SHP77 treated with DMSO at 0.1 percent for 48 hours (cell line): ENCODE results near the gene ST7.

Experiments used
- DNase-seq: peaks from one replicate; lab custom pipeline; 2025; lab: John Stamatoyannopoulos, UW

Gene ST7

DNA sequence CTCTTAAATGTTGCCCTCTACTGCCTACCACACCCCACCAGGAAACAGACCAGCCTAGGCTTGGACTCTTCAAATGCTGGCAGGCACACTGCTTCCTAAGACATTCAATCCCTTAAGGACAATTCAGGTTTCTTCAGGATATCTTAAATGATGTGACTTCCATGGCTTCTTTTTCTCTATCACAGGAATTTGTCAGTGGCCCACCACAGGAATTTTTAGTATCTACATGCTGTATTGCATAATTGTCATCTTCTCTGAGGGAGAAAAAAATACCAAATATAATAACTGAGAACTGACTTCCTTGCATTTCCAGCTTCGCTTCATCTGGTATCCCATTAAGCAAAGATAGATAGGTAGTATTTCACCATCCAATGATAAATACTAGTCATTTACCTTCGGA is 240.3 kb downstream of the ST7 start:
- DNase-seq, result no peak

DNA sequence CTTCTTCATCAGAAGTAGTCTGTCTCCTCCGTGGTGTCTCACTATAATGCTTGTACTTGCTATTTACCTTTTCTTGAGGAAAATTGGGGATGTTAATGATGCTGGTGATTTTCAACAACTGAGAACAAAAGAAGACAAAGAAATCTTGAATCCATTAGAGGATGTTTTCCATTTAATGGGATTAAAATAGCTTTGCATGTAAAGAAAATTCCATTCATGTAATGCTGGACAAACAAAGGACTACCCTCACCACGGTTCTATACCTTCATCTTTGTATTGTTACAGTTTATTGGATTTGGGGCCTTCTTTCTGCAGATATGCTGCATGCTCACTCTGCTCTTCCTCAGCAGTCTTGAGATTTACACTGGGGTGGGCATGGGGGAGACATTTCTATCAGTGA is 241.1 kb downstream of the ST7 start:
- DNase-seq, result no peak

DNA sequence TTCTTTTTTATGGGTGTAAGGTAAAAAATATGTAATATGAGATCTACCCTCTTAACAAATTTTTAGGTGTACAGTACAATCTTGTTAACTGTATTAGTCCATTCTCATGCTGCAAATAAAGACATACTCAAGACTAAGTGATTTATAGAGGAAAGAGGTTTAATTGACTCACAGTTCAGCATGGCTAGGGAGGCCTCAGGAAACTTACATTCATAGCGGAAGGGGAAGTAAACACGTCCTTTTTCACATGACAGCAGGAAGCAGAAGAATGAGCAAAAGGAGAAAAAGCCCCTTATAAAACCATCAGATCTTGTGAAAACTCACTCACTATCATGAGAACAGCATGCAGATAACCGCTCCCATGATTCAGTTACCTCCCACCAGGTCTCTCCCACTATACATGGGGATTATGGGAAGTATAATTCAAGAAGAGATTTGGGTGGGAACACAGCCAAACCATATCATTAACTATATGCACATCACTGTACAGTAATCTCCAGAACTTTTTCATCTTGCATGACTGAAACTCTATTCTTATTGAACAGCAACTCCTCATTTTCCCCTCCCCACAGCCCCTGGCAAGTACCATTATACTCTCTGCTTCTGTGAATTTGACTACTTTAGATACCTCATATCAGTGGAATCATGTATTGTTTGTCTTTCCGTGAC is 242.2 kb downstream of the ST7 start:
- DNase-seq, result no peak

DNA sequence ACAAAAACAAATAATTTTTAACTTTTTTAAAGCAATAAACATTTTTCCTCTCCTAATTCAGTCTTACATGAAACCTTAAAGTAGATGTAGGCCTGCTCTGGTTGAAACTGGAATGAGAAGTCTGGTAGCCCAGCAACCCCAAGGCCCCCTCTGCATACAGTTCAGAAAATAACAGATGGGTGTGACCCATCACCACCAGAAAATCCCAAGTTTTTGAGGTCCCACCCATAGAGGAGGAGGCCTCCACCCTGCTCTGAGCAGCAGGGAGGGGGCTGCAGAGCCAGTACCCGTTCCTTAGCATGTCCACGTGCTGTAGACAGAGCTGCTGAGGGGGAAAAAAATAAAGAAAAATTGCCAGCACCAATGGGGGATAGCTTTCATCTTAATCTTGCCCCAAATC is 246.8 kb downstream of the ST7 start:
- DNase-seq, result no peak

DNA sequence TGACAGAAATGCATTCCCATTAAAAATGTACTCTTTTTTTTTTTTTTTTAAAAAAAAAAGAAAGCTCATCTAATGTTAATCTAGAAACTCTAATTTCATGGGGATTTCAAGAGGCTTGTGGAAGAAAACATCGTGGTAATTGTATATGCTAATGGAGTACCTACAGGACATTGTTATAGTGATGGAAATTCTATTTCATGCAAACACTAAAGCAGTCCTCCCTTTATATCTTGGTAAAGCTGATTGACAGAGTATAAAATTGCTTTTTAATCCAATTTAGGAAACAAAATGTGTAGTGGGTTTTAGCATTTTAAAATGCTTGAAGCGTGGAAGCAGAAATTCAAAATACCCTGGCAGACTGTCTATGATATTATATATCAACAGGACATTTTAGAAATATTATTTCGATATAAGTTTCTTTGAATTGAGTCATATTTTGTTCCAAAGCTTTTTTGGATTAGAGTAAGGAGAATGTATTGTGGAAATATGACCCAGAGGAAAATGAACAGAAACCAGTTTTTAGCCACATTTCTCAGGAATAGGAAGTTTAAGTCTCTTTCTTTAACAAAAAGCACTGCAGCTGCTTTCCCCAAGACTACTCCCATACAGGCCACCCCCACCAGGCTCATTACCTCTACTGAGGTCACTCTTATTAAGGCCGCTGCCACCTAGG is 247.6 kb downstream of the ST7 start:
- no peak for DNase-seq

DNA sequence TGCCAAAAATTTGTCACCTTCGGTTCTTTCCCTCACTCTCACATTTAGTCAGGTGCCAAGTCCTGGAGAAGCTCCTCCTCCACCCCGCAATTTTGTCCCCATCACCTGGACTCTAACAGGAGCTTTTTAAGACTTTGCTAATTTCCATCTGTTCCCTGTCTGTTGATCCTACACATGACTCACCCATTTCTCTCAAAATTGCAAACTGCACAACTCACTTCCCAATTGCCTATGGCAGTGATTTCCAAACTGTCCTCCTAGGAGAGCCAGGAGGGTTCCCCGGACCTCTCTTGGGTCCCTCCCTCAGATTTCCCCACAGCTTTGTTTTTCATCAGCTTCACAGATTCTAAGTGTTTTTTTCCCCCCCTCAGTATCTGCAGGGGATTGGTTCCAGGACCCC is 249.2 kb downstream of the ST7 start:
- DNase-seq, result no peak

DNA sequence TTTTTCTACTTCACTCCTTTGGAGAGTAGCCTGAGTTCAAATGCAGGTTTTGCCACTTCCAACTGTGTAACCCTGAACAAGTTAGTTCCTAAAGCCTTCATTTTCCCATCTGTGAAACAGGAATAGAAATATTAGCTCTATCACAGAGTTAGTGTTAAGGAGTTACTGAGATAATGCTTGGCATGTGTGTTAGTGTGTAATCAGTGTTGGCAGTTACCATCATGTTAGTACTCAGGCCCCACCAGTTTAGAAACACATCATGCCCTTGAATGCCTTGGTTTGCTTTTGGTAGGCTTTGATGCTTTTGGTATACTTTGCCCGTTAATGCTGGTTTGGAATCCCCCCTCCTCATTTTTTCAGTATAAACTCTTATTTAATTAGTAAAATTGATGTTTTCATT is 249.9 kb downstream of the ST7 start:
- DNase-seq, result no peak

DNA sequence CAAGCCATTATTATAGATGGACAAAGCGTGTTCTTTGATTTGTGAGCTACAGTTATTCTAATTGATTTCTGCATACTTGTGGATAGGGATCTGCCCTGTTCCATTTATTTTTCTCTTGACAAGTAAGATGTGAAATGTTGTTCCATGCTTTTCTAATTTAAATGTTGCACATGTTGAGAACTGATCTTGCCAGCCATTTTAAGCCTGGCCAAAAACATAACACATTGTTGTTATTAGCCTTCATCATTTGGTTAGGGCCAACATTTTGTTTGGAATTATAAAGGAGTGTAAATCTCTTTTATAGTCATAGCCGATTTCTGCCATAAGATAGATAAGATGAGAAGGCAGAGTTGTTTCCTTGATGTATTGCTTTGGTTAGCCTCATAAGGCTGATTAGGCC is 252.6 kb downstream of the ST7 start:
- DNase-seq, result no peak

DNA sequence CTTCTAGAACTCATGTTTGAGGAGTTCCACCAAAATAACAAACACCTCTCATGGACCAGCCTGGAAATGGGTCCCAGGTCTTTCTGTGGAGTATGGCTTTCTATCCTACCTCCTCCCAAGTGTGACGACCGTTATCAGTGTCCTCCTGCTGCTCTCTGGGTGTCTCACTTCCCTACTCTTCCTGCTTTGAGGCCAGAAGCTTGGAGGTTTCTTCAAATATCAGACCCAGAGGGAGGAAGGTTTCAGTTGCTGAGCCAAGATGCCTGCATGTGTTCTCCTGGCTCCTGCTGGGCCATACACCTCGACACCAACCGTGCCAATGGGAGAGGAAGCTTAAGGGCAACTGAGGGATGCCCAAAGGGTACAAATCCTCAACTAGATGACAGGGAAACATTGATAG is 255.0 kb downstream of the ST7 start:
- no peak for DNase-seq

- DNase-seq, result no peak
Measured at GRCh38 chr7:117210397-117210796, 257.1 kb downstream of the ST7 start.

DNA sequence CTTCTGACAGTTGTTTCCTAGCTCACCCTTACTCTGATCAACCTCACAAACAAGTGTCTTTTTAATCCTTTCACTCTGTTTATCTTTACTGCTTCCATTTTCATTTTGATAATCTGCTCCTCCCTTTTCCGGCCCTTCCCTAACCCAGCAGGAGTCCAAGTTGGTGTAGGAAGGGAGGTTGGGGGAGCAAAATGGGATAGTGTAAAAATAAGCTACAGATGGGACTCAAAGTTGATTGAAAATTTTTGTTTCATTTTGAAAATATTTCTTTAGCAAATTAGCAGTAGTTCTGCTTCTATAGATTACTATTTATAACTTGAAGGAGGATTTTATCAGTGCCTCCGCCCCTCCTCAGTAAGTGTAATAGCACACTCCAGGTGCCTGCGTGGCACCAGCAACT is 257.6 kb downstream of the ST7 start:
- DNase-seq, result no peak

- DNase-seq, result no peak
Measured at GRCh38 chr7:117211614-117212013, 258.3 kb downstream of the ST7 start.

DNA sequence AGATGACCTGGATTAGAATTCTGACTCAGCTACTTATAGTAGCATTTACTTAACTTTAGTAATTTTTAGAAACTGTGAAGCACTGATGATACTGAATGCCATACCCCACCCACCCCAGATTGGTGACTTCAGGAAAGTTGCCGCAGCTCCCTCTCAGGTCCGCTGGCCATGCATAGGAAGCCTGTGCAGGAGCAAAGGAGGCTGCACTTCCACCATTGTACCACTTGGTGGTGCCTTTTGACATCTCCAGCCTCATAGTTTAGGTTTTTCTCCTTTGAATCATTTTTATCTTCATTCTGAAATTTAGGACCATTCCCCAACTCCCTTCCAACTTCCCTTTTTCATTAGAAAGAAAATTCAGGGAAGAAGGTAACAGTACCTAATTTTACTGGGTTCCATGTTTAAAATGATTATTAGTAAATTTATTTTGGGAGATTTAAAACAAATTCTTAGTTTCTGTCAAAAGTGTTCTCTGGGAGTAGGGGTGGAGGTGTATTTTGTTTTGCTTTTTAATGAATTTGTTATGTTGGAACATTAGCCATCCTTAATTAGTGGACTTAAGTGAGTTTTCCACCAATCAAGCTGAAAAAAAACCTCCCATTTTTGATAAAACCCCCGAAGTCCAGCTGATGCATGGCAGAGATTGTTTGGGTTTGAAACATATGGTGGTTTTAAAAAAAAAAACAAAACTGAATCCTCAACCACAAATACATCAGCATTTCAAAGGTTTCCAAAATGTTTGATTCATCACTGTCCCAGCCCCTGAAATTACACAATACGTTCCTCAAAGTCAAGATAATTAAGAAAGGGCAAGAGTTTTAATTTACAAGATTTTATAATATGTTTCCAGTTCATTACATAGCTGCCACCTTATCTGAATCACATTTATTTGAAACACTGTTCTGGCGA is 259.9 kb downstream of the ST7 start:
- peak; percentile 8 for DNase-seq

DNA sequence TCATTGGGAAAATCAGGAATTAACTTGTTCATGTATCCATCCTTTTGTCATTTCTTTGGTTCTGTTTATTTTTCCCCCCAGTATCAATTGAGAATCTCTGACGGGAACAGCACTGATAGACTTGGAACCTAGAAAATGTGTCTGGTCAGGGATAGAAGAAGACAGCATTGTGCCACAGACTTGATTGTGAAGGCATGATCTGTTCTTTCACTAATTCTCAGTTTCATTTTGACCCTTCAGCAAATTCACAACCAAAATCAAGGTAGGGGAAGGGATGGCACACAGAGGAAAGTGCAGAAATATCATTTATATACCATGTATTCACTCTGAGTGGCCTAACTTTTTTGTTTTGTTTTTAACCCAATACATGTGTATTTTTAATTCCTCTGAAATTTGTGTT is 262.7 kb downstream of the ST7 start:
- DNase-seq, result no peak

DNA sequence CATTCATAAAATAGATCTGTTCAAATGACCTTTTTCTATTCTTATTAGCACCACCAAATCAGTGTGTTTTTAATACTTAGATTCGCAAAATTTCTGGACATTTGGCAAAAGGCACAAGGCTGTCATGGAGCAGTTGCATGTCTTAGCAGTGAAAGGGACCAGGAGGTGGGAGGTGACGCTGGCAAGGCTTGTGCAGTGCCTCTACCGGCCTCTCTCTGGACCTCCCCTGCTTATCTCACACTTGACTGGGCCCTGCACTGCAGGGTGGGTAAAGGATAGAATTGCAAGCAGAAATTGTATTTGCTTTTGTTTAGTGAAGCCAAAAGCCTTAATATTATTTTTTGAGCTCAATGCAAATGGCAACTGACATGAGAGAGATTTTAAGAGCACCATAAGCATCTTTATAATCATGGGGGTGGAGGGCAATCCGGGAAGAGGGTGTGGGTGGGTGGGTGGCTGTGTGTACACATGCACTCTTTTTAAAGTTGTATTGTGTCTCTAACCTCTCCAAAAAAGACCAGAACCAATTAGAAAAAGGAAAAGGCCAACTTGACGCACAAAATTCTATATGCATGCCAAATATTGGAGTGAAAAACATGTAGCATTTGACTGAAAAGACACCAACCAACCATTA is 263.3 kb downstream of the ST7 start:
- DNase-seq, result no peak

DNA sequence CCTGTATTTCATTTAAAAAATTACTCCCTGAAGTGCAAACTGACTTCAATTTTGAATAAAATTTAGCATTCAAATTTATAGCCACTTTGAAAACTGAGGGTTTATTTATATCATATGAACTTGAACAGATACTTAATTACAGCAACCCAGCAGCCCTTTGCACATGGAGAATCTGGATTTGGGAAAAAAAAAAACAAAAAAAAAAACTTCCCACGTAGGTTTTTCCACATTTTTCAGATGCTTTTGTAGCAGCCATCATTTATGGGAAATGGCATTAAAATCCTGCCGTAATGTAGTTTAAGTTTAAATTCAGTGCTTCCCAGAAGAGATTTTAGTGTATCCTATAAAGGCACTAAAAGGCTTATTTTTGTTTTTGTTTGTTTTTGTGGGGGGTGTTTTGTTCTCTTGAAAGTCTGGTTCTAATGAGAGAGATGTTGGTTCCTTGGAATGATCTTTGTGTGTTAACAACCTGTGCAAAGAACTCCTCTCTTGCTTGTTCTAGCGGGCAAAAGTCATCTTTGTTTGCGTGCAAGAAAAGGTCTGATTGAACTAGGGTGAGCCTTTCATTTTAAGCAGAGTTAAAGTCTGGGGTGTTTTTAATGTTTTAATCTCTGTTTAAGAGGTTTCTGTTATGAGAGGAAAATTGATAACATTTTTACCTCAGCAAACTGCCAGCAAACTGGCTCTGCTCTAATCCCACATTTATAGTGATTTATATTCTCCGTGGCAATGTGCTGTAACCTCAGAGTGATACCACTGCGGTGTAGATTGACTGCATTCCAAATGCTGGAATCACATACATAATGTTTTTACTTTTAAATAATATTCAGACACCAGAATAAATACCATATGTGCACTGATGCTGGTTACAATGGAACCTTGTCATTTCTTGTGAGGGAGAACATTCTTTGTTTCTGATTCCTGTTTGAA is 264.1 kb downstream of the ST7 start:
- no peak for DNase-seq

GRCh38 chr7:117218700-117219099 is 265.4 kb downstream of the ST7 start:
- no peak for DNase-seq

DNA sequence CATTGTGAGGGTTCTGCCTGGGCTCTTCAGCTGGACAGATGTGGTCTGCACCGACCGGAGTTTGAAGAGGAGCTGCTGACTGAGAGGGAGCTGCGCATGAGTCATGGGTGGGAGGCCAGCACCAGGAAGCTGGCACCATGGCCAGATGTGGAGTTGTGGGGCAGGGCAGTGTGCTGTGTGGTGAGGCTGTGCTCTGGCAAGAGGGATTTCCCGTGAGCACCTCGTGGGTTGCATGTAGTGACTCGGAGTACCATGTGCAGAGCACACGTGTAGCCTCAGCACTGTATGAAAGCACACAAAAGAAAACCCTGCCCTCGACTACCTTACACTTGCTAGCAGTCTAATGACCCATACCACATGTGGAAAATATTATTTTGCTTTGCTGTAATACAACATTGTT is 266.2 kb downstream of the ST7 start:
- DNase-seq, result no peak

- no peak for DNase-seq
Measured at GRCh38 chr7:117220836-117221235, 267.5 kb downstream of the ST7 start.

DNA sequence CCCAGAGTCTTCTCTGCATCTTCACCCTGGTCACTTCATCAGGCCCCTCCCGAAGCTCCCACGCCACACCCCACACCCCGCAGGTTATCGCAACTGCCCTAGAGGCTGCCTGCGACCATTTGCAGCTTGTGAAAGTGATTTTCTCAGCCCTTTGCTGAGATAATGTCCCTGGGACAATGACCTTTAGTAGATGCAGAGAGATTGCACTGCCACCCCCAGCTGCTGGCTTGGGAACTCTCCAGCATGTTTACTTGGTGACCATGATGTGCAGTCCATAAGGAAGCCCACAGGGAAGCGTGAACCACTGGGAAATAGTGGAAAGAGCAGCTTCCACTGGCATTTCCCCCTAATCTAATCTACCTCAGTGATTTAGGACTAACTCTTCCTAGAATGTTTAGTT is 272.2 kb downstream of the ST7 start:
- DNase-seq, result no peak

DNA sequence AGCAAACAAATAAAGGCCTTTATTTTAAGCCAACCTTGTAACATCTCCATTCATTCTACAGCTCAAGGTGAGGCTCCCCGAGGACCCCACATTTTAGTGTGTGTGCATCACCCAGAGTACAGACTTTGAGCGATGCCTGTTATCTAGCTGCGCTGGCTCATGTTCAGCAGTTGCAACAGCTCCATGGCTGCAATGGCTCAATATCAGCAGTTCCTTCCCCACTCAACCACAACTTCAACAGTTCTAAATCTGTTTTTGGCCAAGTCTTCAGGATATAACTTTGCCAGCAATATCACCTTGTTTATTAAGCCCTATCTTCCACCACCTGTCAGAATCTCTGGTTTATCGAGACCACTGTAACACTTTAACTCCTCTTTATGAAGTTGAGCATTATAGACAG is 273.8 kb downstream of the ST7 start:
- no peak for DNase-seq

DNA sequence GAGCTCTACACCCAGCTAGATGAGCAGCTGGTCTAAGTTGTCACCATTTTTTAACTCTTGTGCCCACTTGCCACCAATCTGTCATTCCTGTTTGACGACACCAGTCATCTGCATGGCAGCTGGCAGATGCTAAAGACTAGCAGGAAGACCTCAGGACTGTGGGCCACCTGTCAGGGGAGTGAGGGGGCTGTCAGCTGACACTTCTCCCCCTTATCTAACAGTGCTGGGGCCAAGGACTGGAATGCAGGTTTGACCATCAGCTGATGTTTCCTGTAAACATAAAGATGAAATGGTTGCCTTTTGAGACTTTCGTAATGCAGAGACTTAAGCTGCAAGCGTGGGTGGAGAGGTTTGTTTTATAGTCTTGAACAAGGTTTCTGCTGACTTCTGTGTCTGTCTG is 276.0 kb downstream of the ST7 start:
- DNase-seq, result no peak
